8988T (cell line): Measurements from ENCODE around the gene MAS1.
"Not testable (repeated sequence)": the region's sequence is repeated elsewhere in the genome, so short reads cannot be mapped to it uniquely, and the experiment has no call there.

Experiments
- DNase-seq: peaks from one replicate; pipeline ENCODE4 v3.0.0; 2011

Gene MAS1

DNA sequence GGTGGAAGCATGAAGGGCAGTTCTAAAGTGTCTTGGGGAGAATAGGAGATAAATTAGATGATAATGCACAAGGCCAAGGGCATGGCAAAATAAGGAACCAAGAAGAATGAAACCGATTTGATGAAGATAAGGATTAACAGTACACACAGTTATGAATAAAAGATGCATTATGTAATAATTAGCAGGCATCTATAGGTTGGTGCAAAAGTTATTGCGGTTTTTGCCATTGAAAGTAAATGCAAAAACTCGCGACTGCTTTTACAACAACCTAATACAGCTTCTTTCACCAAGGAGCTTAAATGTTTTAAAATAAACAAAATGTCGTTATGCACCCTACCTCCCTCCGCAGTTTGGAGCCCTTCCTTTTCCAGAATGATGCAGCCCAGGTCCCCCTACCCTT is 29.0 kb downstream of the MAS1 start:
- DNase-seq: no peak

DNA sequence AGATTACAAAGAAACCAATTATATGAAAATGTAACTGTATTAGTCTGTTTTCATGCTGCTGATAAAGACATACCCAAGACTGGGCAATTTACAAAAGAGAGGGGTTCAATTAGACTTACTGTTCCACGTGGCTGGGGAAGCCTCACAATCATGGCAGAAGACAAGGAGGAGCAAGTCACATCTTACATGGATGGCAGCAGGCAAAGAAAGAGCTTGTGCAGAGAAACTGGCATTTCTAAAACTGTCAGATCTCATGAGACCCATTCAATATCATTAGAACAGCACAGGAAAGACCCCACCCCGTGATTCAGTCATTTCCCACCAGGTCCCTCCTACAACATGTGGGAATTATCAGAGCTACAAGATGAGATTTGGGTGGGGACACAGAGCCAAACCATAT is 33.4 kb downstream of the MAS1 start:
- DNase-seq: not testable (repeated sequence)

DNA sequence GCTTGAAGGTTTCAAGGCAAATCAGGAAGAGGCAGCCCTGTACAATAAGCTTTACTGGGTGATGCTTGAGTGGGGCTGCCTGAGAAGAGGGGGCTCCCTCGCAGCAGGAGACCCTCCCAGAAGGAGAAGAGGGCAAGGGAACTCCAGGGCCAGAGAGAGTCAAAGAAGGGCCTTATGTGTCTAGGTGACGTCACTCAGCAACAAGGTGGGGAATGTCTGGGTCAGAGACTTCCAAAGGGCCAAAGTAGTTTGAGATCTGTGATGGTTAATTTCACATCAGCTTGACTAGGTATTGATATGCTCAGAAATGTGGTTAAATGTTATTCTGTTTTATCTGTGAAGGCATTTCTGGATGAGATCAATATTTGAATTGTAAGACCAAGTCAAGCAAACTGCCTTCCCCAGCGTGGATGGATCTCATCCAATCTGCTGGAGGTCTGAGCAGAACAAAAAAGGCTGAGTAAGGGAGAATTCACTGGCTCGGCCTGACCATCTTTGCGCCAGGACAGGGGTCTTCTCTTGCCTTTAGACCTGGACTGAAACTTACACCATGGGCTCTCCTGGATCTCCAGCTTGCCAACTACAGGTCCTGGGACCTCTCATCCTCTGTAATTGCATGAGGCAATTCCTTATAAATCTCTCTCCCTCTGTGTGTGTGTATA is 35.9 kb downstream of the MAS1 start:
- no peak for DNase-seq

DNA sequence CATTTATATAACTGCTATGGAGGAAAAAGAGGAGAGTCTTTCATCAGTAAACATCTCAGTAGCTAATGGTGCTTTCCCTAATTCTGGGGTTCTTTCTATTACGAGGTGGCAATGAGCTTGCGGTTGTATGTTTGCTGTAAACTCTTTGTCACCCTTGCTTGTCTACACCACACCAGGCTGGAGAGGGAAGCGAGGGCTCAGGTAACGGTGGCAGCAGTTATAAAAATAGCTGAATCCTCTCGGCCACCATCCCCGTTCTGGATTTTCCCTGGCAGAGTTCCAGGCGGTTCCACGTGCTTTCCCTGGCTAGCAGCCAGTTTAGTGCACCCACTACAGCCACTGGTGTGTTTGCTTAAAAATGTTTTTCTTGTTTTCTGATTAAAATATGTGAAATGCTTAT is 39.0 kb downstream of the MAS1 start:
- no peak for DNase-seq

DNA sequence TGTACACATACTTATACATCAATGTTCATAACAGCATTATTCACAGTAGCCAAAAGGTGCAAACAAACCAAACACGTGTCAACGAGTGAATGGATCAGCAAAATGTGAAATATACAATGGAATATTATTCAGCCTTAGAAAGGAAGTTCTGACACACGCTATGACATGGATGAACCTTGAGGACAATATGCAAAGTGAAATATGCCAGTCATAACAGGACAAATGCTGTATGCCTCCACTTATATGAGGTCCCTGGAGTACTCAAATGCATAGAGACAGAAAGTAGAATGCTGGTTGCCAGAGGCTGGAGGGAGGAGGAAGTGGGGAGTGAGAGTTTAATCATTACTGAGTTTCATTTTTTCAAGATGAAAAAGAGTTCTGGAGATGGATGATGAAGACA is 40.3 kb downstream of the MAS1 start:
- no peak for DNase-seq

DNA sequence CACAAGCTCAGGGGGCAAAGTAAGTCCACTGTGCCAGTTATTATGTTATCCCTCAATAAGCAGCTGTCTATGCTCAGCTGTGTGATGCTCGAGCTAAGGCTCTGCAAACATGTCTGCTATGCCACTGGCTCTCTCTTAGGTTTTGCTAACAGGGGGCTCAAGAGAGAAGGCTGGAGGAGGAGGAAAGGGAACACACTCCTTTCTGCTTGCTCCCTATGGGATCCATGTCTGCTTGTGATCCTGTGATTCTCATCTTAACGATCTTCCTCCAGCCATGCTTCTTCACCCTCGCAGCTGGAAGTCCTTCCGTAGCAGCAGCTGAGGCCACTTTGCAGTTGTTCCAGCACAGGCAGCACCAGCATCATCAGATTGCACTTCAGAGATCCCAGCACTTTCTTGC is 41.1 kb downstream of the MAS1 start:
- no peak for DNase-seq

DNA sequence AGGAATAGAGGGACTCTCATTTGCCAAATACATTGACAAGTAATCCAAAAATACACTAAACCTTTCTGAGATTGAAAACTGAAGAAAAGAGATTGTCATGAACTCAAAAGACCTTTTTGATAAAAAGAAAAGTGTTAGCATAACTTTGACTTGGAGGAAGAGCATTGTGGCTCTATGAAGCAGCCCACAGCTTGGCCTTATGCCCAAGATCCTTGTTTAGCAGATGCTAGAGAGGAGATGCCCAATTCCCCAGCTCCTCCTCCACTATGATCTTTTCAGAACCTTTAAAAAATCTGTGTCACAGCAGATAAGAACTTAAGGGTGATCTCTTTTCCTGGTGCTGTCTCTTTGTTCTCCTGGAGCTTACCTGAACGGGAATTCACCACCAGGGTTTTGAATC is 42.3 kb downstream of the MAS1 start:
- no peak for DNase-seq

DNA sequence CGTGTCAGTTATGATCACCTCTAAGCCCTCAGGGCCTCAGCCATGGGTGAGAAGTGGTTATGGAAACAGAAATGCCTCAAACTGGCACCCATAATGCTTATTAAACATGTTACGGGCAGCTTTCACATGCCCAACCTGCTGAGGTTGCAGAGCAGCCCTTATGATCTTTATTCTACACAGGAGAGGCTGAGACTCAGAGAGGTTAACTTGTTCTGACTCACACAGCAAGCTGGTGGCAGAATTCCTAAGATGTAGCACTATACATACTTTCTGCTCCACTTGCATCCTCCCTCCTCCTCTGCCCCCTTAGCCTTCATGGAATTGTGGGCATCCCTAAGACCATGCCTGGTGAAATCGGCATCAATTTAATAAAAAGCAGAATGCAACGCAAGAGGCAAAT is 43.4 kb downstream of the MAS1 start:
- DNase-seq: no peak

DNA sequence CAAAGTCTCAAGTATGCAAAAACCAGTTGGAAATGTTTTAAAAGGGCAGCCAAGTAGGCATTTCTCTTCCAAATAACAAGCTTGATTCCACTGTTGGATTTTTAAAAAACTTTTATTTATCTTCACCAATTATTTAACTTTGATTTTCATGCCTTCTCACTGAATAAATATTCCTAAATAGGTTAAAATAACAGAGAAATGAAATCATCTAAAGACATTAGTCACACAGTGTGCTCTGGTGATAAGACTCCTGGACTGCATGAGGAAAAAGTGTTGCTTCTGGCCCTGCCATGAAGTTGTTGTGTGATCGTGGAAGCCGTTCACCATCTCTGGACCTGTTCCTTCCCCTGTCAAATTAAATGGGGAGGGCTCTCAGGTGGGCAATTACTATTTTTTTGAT is 44.3 kb downstream of the MAS1 start:
- no peak for DNase-seq

DNA sequence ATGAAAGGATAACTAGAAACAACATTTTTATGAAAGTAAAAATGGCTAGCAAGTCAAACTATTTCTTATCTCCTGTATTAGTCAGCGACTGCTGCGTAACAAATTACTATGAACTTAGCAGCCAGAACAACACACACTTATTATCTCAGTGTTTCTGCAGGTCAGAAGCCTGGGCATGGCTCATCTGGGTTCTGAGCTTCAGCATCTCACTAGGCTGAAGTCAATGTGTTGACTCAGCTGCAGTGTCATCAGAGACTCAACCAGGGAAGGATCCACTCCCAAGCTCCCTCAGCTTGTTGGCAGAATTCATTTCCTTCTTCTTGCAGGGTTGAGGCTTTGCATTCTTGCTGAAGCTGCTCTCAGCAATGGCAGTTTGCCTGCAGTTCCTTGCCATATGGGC is 44.8 kb downstream of the MAS1 start:
- DNase-seq: no peak

- no peak for DNase-seq
These were observed 48.8 kb downstream of the MAS1 start for GRCh38 chr6:159939591-159940016.
